IMR-90 (cell line): Measurements from ENCODE around the gene PSMG3.

ENCODE experiments used
- MAZ ChIP-seq: IDR thresholded peaks from 2 replicates; pipeline ENCODE4 v1.6.1; 2012; ENCODE audit warnings: low read depth, mild to moderate bottlenecking, low read length, improper control_type of control experiment, moderate library complexity, borderline replicate concordance
- POLR2A ChIP-seq: IDR thresholded peaks from 2 replicates; pipeline ENCODE4 v1.6.1; 2012; ENCODE audit warnings: mild to moderate bottlenecking, low read depth, low read length

- TF ChIP-seq MAZ (no peak), POLR2A (no peak)
These were observed 15.3 kb downstream of the PSMG3 start for GRCh38 chr7:1554333-1555045.
